Neuronal stem cell (in vitro differentiated cells): ENCODE data around the gene CACNA1C.

Source experiments
- DNase-seq: peaks from one replicate; pipeline ENCODE4 v3.0.0-alpha.2; 2013; ENCODE audit warnings: low spot score
- H2AFZ ChIP-seq: one replicate; pipeline ENCODE4 v1.6.1; 2013; ENCODE audit warnings: mild to moderate bottlenecking, low read length, inconsistent platforms
- H2AK5ac ChIP-seq: 2 replicates; pipeline ENCODE4 v1.6.1; 2013; ENCODE audit warnings: low read depth, mild to moderate bottlenecking, inconsistent platforms, low read length, moderate library complexity, mixed read lengths
- H2BK120ac ChIP-seq: 2 replicates; pipeline ENCODE4 v1.6.1; 2013; ENCODE audit warnings: low read depth, mild to moderate bottlenecking, inconsistent platforms, low read length, moderate library complexity, mixed read lengths
- H2BK12ac ChIP-seq: one replicate; pipeline ENCODE4 v1.6.1; 2013; ENCODE audit warnings: low read length, inconsistent platforms
- H2BK15ac ChIP-seq: 2 replicates; pipeline ENCODE4 v1.6.1; 2013; ENCODE audit warnings: mild to moderate bottlenecking, low read length, inconsistent platforms, mixed read lengths
- H2BK5ac ChIP-seq: one replicate; pipeline ENCODE4 v1.6.1; 2013; ENCODE audit warnings: inconsistent platforms, mild to moderate bottlenecking, low read length, moderate library complexity
- H3K14ac ChIP-seq: one replicate; pipeline ENCODE4 v1.6.1; 2013; ENCODE audit warnings: low read length, inconsistent platforms
- H3K18ac ChIP-seq: 2 replicates; pipeline ENCODE4 v1.6.1; 2013; ENCODE audit warnings: low read length, inconsistent platforms
- H3K23ac ChIP-seq: 2 replicates; pipeline ENCODE4 v1.6.1; 2013; ENCODE audit warnings: low read depth, mild to moderate bottlenecking, mixed read lengths, low read length, inconsistent platforms; ENCODE audit not compliant: poor library complexity
- H3K27ac ChIP-seq: replicated peaks from 3 replicates; pipeline ENCODE4 v1.5.1; 2013; ENCODE audit warnings: low read length, inconsistent platforms
- H3K27me3 ChIP-seq, 3 experiments: 2 replicates each; pipeline ENCODE4 v1.6.1; 2013; ENCODE audit warnings: low read length in 3 of 3, mild to moderate bottlenecking in 2 of 3, inconsistent platforms in 1 of 3, low read depth in 1 of 3, mixed read lengths in 1 of 3, moderate library complexity in 1 of 3; ENCODE audit not compliant: control insufficient read depth in 3 of 3, insufficient read depth in 3 of 3
- H3K36me3 ChIP-seq, 2 donors: replicated peaks in 1 of 2; 2 replicates each; pipeline ENCODE4 v1.6.1; 2013; ENCODE audit warnings: low read length in 2 of 2; ENCODE audit not compliant: control insufficient read depth in 2 of 2, insufficient read depth in 2 of 2
- H3K4ac ChIP-seq: 2 replicates; pipeline ENCODE4 v1.6.1; 2013; ENCODE audit warnings: inconsistent platforms, mild to moderate bottlenecking, low read length, moderate library complexity
- H3K4me1 ChIP-seq, 2 donors: 1 replicate in 1 of 2; 2 replicates in 1 of 2; pipeline ENCODE4 v1.6.1; 2013; ENCODE audit warnings: low read length in 2 of 2, low read depth in 1 of 2; ENCODE audit not compliant: control insufficient read depth in 2 of 2, insufficient read depth in 1 of 2
- H3K4me2 ChIP-seq: one replicate; pipeline ENCODE4 v1.6.1; 2013; ENCODE audit warnings: mild to moderate bottlenecking, low read length, inconsistent platforms; ENCODE audit not compliant: insufficient read depth, poor library complexity, severe bottlenecking
- H3K4me3 ChIP-seq, 2 donors: 2 replicates each; pipeline ENCODE4 v1.5.1; 2013; ENCODE audit warnings: low read length in 2 of 2, mild to moderate bottlenecking in 2 of 2, inconsistent platforms in 1 of 2, moderate library complexity in 1 of 2
- H3K79me1 ChIP-seq: one replicate; pipeline ENCODE4 v1.6.1; 2013; ENCODE audit warnings: low read depth, mild to moderate bottlenecking, inconsistent platforms, low read length, moderate library complexity
- H3K9ac ChIP-seq: one replicate; pipeline ENCODE4 v1.6.1; 2013; ENCODE audit warnings: mild to moderate bottlenecking, low read depth, low read length, inconsistent platforms; ENCODE audit not compliant: poor library complexity
- H3K9me3 ChIP-seq, 2 donors: replicated peaks in 1 of 2; 2 replicates each; pipeline versions ENCODE3 to v1.6.1; 2013; ENCODE audit warnings: low read length in 2 of 2, mild to moderate bottlenecking in 2 of 2, inconsistent platforms in 1 of 2, low read depth in 1 of 2, mixed read lengths in 1 of 2, moderate library complexity in 1 of 2; ENCODE audit not compliant: control insufficient read depth in 2 of 2, insufficient read depth in 1 of 2
- H4K8ac ChIP-seq: one replicate; pipeline ENCODE4 v1.6.1; 2013; ENCODE audit warnings: low read depth, mild to moderate bottlenecking, inconsistent platforms, low read length, moderate library complexity
- H4K91ac ChIP-seq: one replicate; pipeline ENCODE4 v1.6.1; 2013; ENCODE audit warnings: low read length, low read depth, mild to moderate bottlenecking, inconsistent platforms; ENCODE audit not compliant: poor library complexity
- WGBS, 2 donors: extraction: QIAGEN DNeasy Blood & Tissue Kit; methylation state at CpG; one replicate each; pipeline ENCODE4 v1.1.7; 2013; ENCODE audit warnings: missing lambda C conversion rate in 2 of 2, mixed read lengths in 1 of 2; ENCODE audit not compliant: insufficient read length in 2 of 2, insufficient replicate concordance in 1 of 2; ENCODE audit errors: extremely low coverage in 2 of 2; 5-methylcytosine and 5-hydroxymethylcytosine counted together

The CACNA1C gene

GRCh38 chr12:2461645-2462044 is 408.9 kb downstream of the CACNA1C start:
- no peaks in the 10 kb centered on the region for H3K79me1 ChIP-seq
- no peak overlapping the region for H3K4ac ChIP-seq
- H3K4me1 ChIP-seq = no peaks in the 10 kb centered on the region
- H2BK5ac ChIP-seq = no peak overlapping the region
- H3K36me3 ChIP-seq = no peaks in the 10 kb centered on the region
- no peak overlapping the region for H3K4me3 ChIP-seq
- H3K27me3 ChIP-seq = peaks cover 0 to 13% (median 0%) of the 10 kb centered on the region in 3 experiments
- H3K4me2 ChIP-seq = no peak overlapping the region
- no peak overlapping the region for H2BK12ac ChIP-seq
- H2BK120ac ChIP-seq = no peak overlapping the region
- H4K91ac ChIP-seq = no peak overlapping the region
- DNase-seq = no peak
- no peak overlapping the region for H4K8ac ChIP-seq
- WGBS, 2 donors = no CpG with 5 or more reads among the region's 12 CpGs
- H2BK15ac ChIP-seq = no peak overlapping the region
- no peak overlapping the region for H2AK5ac ChIP-seq
- no peak overlapping the region for H2AFZ ChIP-seq
- no peak overlapping the region for H3K27ac ChIP-seq
- no peaks in the 10 kb centered on the region for H3K9me3 ChIP-seq
- no peak overlapping the region for H3K18ac ChIP-seq
- H3K9ac ChIP-seq = no peak overlapping the region
- no peak overlapping the region for H3K23ac ChIP-seq
- H3K14ac ChIP-seq = no peak overlapping the region

DNA sequence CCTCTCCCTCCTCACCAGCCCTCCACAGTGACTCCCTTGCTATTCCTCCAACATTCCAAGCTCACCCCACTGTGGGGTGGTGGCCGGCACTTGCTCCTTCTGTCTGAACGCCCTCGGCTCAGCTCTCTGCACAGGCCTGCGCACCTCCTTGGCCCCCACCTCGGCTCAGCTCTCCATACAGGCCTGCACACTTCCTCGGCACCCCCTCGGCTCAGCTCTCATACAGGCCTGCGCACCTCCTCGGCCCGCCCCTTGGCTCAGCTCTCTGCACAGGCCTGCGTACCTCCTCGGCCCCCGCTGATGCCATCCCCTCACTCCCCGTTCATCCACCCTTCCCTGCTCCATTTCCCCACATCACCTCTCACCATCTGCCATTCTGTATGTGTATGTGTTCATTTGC is 409.3 kb downstream of the CACNA1C start:
- Histone ChIP-seq H3K36me3 (no peaks in the 10 kb centered on the region), H3K4me1 (no peaks in the 10 kb centered on the region), H2BK120ac (no peak overlapping the region), H3K4me2 (no peak overlapping the region), H3K27ac (no peak overlapping the region), H3K23ac (no peak overlapping the region), H2BK5ac (no peak overlapping the region), H4K8ac (no peak overlapping the region), H4K91ac (no peak overlapping the region), H3K27me3 (peaks cover 0 to 13% (median 0%) of the 10 kb centered on the region in 3 experiments), H3K4ac (no peak overlapping the region), H3K9ac (no peak overlapping the region), H3K4me3 (no peak overlapping the region), H3K79me1 (no peaks in the 10 kb centered on the region), H2AFZ (no peak overlapping the region), H2BK12ac (no peak overlapping the region), H3K14ac (no peak overlapping the region), H3K9me3 (no peaks in the 10 kb centered on the region), H3K18ac (no peak overlapping the region), H2AK5ac (no peak overlapping the region), H2BK15ac (no peak overlapping the region)
- DNase-seq = no peak
- WGBS, 2 donors = no CpG with 5 or more reads among the region's 14 CpGs

DNA sequence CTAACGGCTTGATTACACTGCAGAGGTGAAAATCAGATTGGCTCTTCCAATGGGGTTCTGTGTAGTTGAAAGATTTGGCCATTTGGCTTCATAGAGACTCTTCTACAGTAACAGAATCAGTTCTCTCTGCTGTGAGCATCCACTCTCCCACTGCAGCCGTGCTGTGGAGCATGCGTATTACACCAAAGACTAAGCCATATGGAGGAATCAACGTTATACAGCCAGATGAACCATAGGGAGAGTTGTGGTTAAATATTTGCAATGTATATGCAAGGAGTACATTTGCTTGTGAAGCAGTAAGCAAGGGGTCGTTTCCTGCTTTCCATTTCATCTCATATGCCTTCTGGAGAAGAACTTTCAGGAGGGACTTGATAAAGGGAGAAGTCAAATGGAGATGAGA is 410.9 kb downstream of the CACNA1C start:
- no peak for DNase-seq
- no peaks in the 10 kb centered on the region for H3K36me3 ChIP-seq
- H4K91ac ChIP-seq = no peak overlapping the region
- no peak overlapping the region for H3K4me2 ChIP-seq
- H4K8ac ChIP-seq = no peak overlapping the region
- H2BK15ac ChIP-seq = no peak overlapping the region
- no peak overlapping the region for H3K18ac ChIP-seq
- H2AFZ ChIP-seq = no peak overlapping the region
- no peaks in the 10 kb centered on the region for H3K9me3 ChIP-seq
- no peak overlapping the region for H3K9ac ChIP-seq
- H3K4ac ChIP-seq = no peak overlapping the region
- H3K27me3 ChIP-seq = peaks cover 0 to 14% (median 0%) of the 10 kb centered on the region in 3 experiments
- no peak overlapping the region for H2AK5ac ChIP-seq
- H3K79me1 ChIP-seq = no peaks in the 10 kb centered on the region
- no peak overlapping the region for H3K27ac ChIP-seq
- no peak overlapping the region for H3K23ac ChIP-seq
- no peaks in the 10 kb centered on the region for H3K4me1 ChIP-seq
- no peak overlapping the region for H2BK120ac ChIP-seq
- H3K14ac ChIP-seq = no peak overlapping the region
- WGBS, 2 donors = no CpG with 5 or more reads among the region's 5 CpGs
- H2BK12ac ChIP-seq = no peak overlapping the region
- H2BK5ac ChIP-seq = no peak overlapping the region
- H3K4me3 ChIP-seq = no peak overlapping the region

- no peak for DNase-seq
- no peak overlapping the region for H3K4ac ChIP-seq
- H3K36me3 ChIP-seq = no peaks in the 10 kb centered on the region
Observed at GRCh38 chr12:2465681-2466080, 412.9 kb downstream of the CACNA1C start.

More at GRCh38 chr12:2465681-2466080, 412.9 kb downstream of the CACNA1C start:
- Histone ChIP-seq H4K91ac (no peak overlapping the region), H3K9me3 (no peaks in the 10 kb centered on the region), H2BK12ac (no peak overlapping the region), H3K4me3 (no peak overlapping the region), H3K27ac (no peak overlapping the region), H2AK5ac (no peak overlapping the region), H3K23ac (no peak overlapping the region), H3K14ac (no peak overlapping the region), H2BK15ac (no peak overlapping the region), H2BK5ac (no peak overlapping the region), H3K9ac (no peak overlapping the region), H3K4me2 (no peak overlapping the region), H3K79me1 (no peaks in the 10 kb centered on the region), H3K27me3 (peaks cover 0 to 13% (median 0%) of the 10 kb centered on the region in 3 experiments), H2BK120ac (no peak overlapping the region), H3K18ac (no peak overlapping the region), H2AFZ (no peak overlapping the region), H3K4me1 (no peaks in the 10 kb centered on the region), H4K8ac (no peak overlapping the region)
- WGBS, 2 donors = no CpG with 5 or more reads among the region's 10 CpGs
